Body of pancreas (tissue), 4 donors: Measurements from ENCODE around the gene TFAM.

Experiments
- POLR2A ChIP-seq, 3 donors: fragments of 450-650 bp; IDR thresholded peaks; one replicate each; pipeline ENCODE4 v1.6.1; 2016; ENCODE audit warnings: antibody characterized with exemption in 3 of 3, mild to moderate bottlenecking in 2 of 3
- TF ChIP-seq, protein P1 (sequence below), 7 experiments: fragments of 450-650 bp in 4 of 7; fragments of 200-600 bp in 3 of 7; sonication (generic) in 3 of 7; IDR thresholded peaks; one replicate each; pipeline ENCODE4 v1.5.1; 2016 to 2019; ENCODE audit warnings: antibody characterized with exemption in 7 of 7

DNA sequence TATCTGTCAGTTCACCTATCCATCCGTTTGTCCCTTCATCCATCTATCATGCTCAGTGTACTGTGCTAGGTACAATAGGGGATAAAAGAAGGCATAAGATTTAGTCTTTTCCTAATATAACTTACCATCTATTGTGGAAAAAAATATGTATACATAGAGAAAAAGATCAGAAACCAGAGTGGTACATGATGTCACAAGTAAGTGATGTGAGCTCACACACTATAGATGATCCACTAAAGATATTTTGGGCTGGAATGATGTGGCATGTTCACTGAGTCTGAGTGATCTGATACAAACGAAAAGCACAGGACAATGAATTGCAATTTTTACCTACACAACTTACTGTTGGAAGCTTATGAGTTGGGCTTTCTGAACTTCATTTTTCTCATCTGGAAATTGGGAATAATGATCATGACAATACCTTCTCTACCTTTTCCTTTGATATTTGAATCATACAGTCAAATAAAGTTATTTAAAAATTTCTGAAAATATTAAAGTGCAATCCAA lies 2.7 kb upstream of the TFAM start:
- no peak for TF ChIP-seq POLR2A (IDR thresholded peaks at IDR 0.05)
- TF ChIP-seq, protein P1, sequence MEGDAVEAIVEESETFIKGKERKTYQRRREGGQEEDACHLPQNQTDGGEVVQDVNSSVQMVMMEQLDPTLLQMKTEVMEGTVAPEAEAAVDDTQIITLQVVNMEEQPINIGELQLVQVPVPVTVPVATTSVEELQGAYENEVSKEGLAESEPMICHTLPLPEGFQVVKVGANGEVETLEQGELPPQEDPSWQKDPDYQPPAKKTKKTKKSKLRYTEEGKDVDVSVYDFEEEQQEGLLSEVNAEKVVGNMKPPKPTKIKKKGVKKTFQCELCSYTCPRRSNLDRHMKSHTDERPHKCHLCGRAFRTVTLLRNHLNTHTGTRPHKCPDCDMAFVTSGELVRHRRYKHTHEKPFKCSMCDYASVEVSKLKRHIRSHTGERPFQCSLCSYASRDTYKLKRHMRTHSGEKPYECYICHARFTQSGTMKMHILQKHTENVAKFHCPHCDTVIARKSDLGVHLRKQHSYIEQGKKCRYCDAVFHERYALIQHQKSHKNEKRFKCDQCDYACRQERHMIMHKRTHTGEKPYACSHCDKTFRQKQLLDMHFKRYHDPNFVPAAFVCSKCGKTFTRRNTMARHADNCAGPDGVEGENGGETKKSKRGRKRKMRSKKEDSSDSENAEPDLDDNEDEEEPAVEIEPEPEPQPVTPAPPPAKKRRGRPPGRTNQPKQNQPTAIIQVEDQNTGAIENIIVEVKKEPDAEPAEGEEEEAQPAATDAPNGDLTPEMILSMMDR (IDR thresholded peaks at IDR 0.05): no peak
